ENCODE measurements around the gene CNTN5.
"Not testable (repeated sequence)": the region's sequence is repeated elsewhere in the genome, so short reads cannot be mapped to it uniquely, and the experiment has no call there.

Gene CNTN5

GRCh38 chr11:99275521-99275920 lies 254.8 kb downstream of the CNTN5 start:
- no peak for DNase-seq (ENCODE audit: low read depth)

GRCh38 chr11:99277281-99277680 lies 256.5 kb downstream of the CNTN5 start:
- no peak for DNase-seq (ENCODE audit: low read depth)

GRCh38 chr11:99279266-99279665 lies 258.5 kb downstream of the CNTN5 start:
- no peak for DNase-seq (ENCODE audit: low read depth)

- DNase-seq (ENCODE audit: low read depth), result no peak
These were observed 260.6 kb downstream of the CNTN5 start for GRCh38 chr11:99281331-99281730.

GRCh38 chr11:99297925-99298324 lies 277.2 kb downstream of the CNTN5 start:
- DNase-seq (ENCODE audit: low read depth), result not testable (repeated sequence)

- no peak for DNase-seq (ENCODE audit: low read depth)
These were observed 286.9 kb downstream of the CNTN5 start for GRCh38 chr11:99307510-99308088.

GRCh38 chr11:99311870-99312269 lies 291.1 kb downstream of the CNTN5 start:
- DNase-seq (ENCODE audit: low read depth), result no peak

GRCh38 chr11:99316776-99317520 lies 296.2 kb downstream of the CNTN5 start:
- no peak for DNase-seq (ENCODE audit: low read depth)

- DNase-seq (ENCODE audit: low read depth), result no peak
These were observed 300.1 kb downstream of the CNTN5 start for GRCh38 chr11:99320769-99321290.

GRCh38 chr11:99325847-99326246 lies 305.1 kb downstream of the CNTN5 start:
- DNase-seq (ENCODE audit: low read depth), result no peak

GRCh38 chr11:99327066-99327465 lies 306.3 kb downstream of the CNTN5 start:
- DNase-seq (ENCODE audit: low read depth), result no peak

- no peak for DNase-seq (ENCODE audit: low read depth)
These were observed 306.8 kb downstream of the CNTN5 start for GRCh38 chr11:99327527-99327926.

GRCh38 chr11:99333621-99334020 lies 312.9 kb downstream of the CNTN5 start:
- no peak for DNase-seq (ENCODE audit: low read depth)

- no peak for DNase-seq (ENCODE audit: low read depth)
These were observed 322.4 kb downstream of the CNTN5 start for GRCh38 chr11:99343117-99343516.

GRCh38 chr11:99349151-99349673 lies 328.5 kb downstream of the CNTN5 start:
- no peak for DNase-seq (ENCODE audit: low read depth)

GRCh38 chr11:99351624-99352023 lies 330.9 kb downstream of the CNTN5 start:
- DNase-seq (ENCODE audit: low read depth), result no peak

GRCh38 chr11:99352642-99353041 lies 331.9 kb downstream of the CNTN5 start:
- DNase-seq (ENCODE audit: low read depth), result no peak

- DNase-seq (ENCODE audit: low read depth), result no peak
These were observed 345.8 kb downstream of the CNTN5 start for GRCh38 chr11:99366546-99366945.

- no peak for DNase-seq (ENCODE audit: low read depth)
These were observed 347.8 kb downstream of the CNTN5 start for GRCh38 chr11:99368583-99368982.

GRCh38 chr11:99370549-99371216 lies 349.9 kb downstream of the CNTN5 start:
- no peak for DNase-seq (ENCODE audit: low read depth)

GRCh38 chr11:99371257-99371656 lies 350.5 kb downstream of the CNTN5 start:
- no peak for DNase-seq (ENCODE audit: low read depth)

- DNase-seq (ENCODE audit: low read depth), result no peak
These were observed 355.7 kb downstream of the CNTN5 start for GRCh38 chr11:99376463-99376862.

Data from EH (cell line).